HEK293 (cell line): ENCODE measurements around the gene WDFY3.

Experiments used
- CTCF ChIA-PET: fragments of 350-600 bp; formaldehyde crosslinking; extraction: SDS; loops from one replicate; lab custom pipeline; 2021; ENCODE audit warnings: antibody characterized with exemption; lab: Yijun Ruan, JAX
- POLR2A ChIA-PET: fragments of 300-600 bp; formaldehyde crosslinking; extraction: SDS; loops from one replicate; lab custom pipeline; 2020; ENCODE audit warnings: antibody characterized with exemption, inconsistent platforms; lab: Yijun Ruan, JAX
- H3K27ac ChIP-seq: fragments of 200-500 bp; sonication (Bioruptor generic); 2 replicates; pipeline ENCODE4 v1.5.1; 2014; ENCODE audit warnings: low read depth, low read length, control low read depth, inconsistent platforms; ENCODE audit errors: extremely low read depth
- H3K36me3 ChIP-seq, 2 experiments: fragments of 200-500 bp in 1 of 2; sonication (Bioruptor generic) in 1 of 2; 1 replicate in 1 of 2; 2 replicates in 1 of 2; pipeline ENCODE4 v1.5.1; 2014 to 2017; ENCODE audit warnings: inconsistent platforms in 2 of 2, low read length in 2 of 2; ENCODE audit not compliant: control insufficient read depth in 2 of 2, insufficient read depth in 1 of 2
- H3K4me1 ChIP-seq: fragments of 200-500 bp; sonication (Bioruptor generic); 2 replicates; pipeline ENCODE4 v1.5.1; 2014; ENCODE audit warnings: mild to moderate bottlenecking, low read length, inconsistent platforms; ENCODE audit not compliant: control insufficient read depth, insufficient read depth
- H3K4me3 ChIP-seq: 2 replicates; pipeline ENCODE4 v1.5.1; 2011; ENCODE audit warnings: low read depth, mild to moderate bottlenecking, control low read depth, low read length, moderate library complexity
- H3K9me3 ChIP-seq: fragments of 200-500 bp; sonication (Bioruptor generic); 2 replicates; pipeline ENCODE4 v1.5.1; 2014; ENCODE audit warnings: low read depth, low read length, inconsistent platforms; ENCODE audit not compliant: control insufficient read depth, insufficient read depth
- FEZF1 ChIP-seq: fragments of 450-650 bp; formaldehyde crosslinking; IDR thresholded peaks from 2 replicates; pipeline ENCODE4 v1.5.1; 2016; ENCODE audit warnings: missing biosample characterization, missing genetic modification characterization
- KLF1 ChIP-seq: fragments of 450-650 bp; formaldehyde crosslinking; IDR thresholded peaks from 2 replicates; pipeline ENCODE4 v1.5.1; 2016; ENCODE audit warnings: missing biosample characterization, missing genetic modification characterization
- MYNN ChIP-seq: fragments of 450-650 bp; formaldehyde crosslinking; IDR thresholded peaks from 2 replicates; pipeline ENCODE4 v1.5.1; 2016; ENCODE audit warnings: missing biosample characterization, missing genetic modification characterization, borderline replicate concordance
- MZF1 ChIP-seq: fragments of 450-650 bp; formaldehyde crosslinking; IDR thresholded peaks from 2 replicates; pipeline ENCODE4 v1.5.1; 2017; ENCODE audit warnings: missing biosample characterization, missing genetic modification characterization, borderline replicate concordance
- PRDM6 ChIP-seq: fragments of 450-650 bp; formaldehyde crosslinking; IDR thresholded peaks from 2 replicates; pipeline ENCODE4 v1.5.1; 2017; ENCODE audit warnings: missing biosample characterization, missing genetic modification characterization
- REPIN1 ChIP-seq: fragments of 450-650 bp; formaldehyde crosslinking; IDR thresholded peaks from 2 replicates; pipeline ENCODE4 v1.5.1; 2017; ENCODE audit warnings: missing biosample characterization, missing genetic modification characterization, low read depth
- ZFP69B ChIP-seq: fragments of 450-650 bp; formaldehyde crosslinking; IDR thresholded peaks from 2 replicates; pipeline ENCODE4 v1.5.1; 2016; ENCODE audit warnings: missing biosample characterization, missing genetic modification characterization
- ZNF133 ChIP-seq: fragments of 450-650 bp; formaldehyde crosslinking; IDR thresholded peaks from 2 replicates; pipeline ENCODE4 v1.5.1; 2016; ENCODE audit warnings: missing biosample characterization, missing genetic modification characterization
- ZNF138 ChIP-seq: fragments of 450-650 bp; formaldehyde crosslinking; IDR thresholded peaks from 2 replicates; pipeline ENCODE4 v1.5.1; 2016; ENCODE audit warnings: missing biosample characterization, missing genetic modification characterization, borderline replicate concordance
- ZNF202 ChIP-seq: fragments of 450-650 bp; formaldehyde crosslinking; IDR thresholded peaks from 2 replicates; pipeline ENCODE4 v1.5.1; 2016; ENCODE audit warnings: missing biosample characterization, missing genetic modification characterization, borderline replicate concordance
- ZNF350 ChIP-seq: fragments of 450-650 bp; formaldehyde crosslinking; IDR thresholded peaks from 2 replicates; pipeline ENCODE4 v1.5.0; 2017; ENCODE audit warnings: missing biosample characterization, mild to moderate bottlenecking, missing genetic modification characterization
- ZNF394 ChIP-seq: fragments of 450-650 bp; formaldehyde crosslinking; IDR thresholded peaks from 2 replicates; pipeline ENCODE4 v1.5.1; 2016; ENCODE audit warnings: missing biosample characterization, missing genetic modification characterization, mild to moderate bottlenecking, moderate library complexity, borderline replicate concordance
- ZNF423 ChIP-seq: fragments of 450-650 bp; formaldehyde crosslinking; IDR thresholded peaks from 2 replicates; pipeline ENCODE4 v1.5.1; 2016; ENCODE audit warnings: missing biosample characterization, missing genetic modification characterization
- ZNF544 ChIP-seq: fragments of 450-650 bp; formaldehyde crosslinking; IDR thresholded peaks from 2 replicates; pipeline ENCODE4 v1.5.0; 2017; ENCODE audit warnings: missing biosample characterization, missing genetic modification characterization
- ZNF548 ChIP-seq: fragments of 450-650 bp; formaldehyde crosslinking; IDR thresholded peaks from 2 replicates; pipeline ENCODE4 v1.5.1; 2016; ENCODE audit warnings: missing biosample characterization, missing genetic modification characterization
- ZNF639 ChIP-seq: fragments of 450-650 bp; formaldehyde crosslinking; IDR thresholded peaks from 2 replicates; pipeline ENCODE4 v1.5.1; 2016; ENCODE audit warnings: missing biosample characterization, missing genetic modification characterization
- ZSCAN16 ChIP-seq: fragments of 450-650 bp; formaldehyde crosslinking; IDR thresholded peaks from 2 replicates; pipeline ENCODE4 v1.5.1; 2016; ENCODE audit warnings: missing biosample characterization, missing genetic modification characterization
- ZXDB ChIP-seq: fragments of 450-650 bp; formaldehyde crosslinking; IDR thresholded peaks from 2 replicates; pipeline ENCODE4 v1.5.1; 2016; ENCODE audit warnings: missing biosample characterization, missing genetic modification characterization

Gene WDFY3

GRCh38 chr4:84677995-84678394 is 288.5 kb downstream of the WDFY3 start (continued):
- TF ChIP-seq ZNF138 (tag by site-specific recombination) (no peak), ZNF544 (no peak), REPIN1 (no peak)

- Histone ChIP-seq H3K4me3 (no peak overlapping the region), H3K27ac (no peak overlapping the region), H3K9me3 (no peaks in the 10 kb centered on the region), H3K4me1 (no peaks in the 10 kb centered on the region), H3K36me3 (peaks cover 7 to 81% of the 10 kb centered on the region in 2 experiments)
- TF ChIP-seq ZNF394 (tag by site-specific recombination), result no peak
- no peak for TF ChIP-seq ZNF423 (tag by site-specific recombination)
- TF ChIP-seq REPIN1, result no peak
- CTCF ChIA-PET, result no interaction called here
- POLR2A ChIA-PET, result no interaction called here
Observed at GRCh38 chr4:84677093-84677492, 289.4 kb downstream of the WDFY3 start.

- no peak overlapping the region for H3K4me3 ChIP-seq
- H3K9me3 ChIP-seq, result no peaks in the 10 kb centered on the region
- no peak overlapping the region for H3K27ac ChIP-seq
- H3K36me3 ChIP-seq, result peaks cover 7 to 79% of the 10 kb centered on the region in 2 experiments
- ChIA-PET POLR2A (no interaction called here), CTCF (no interaction called here)
- H3K4me1 ChIP-seq, result no peaks in the 10 kb centered on the region
- no peak for TF ChIP-seq ZNF133
- no peak for TF ChIP-seq ZNF202 (tag by site-specific recombination)
- TF ChIP-seq KLF1, result no peak
- TF ChIP-seq ZFP69B (tag by site-specific recombination), result no peak
- TF ChIP-seq ZNF350, result no peak
- no peak for TF ChIP-seq MYNN (tag by site-specific recombination)
- no peak for TF ChIP-seq ZNF548
- no peak for TF ChIP-seq ZNF639 (tag by site-specific recombination)
Observed at GRCh38 chr4:84673475-84674240, 292.8 kb downstream of the WDFY3 start.

- Histone ChIP-seq H3K27ac (no peak overlapping the region), H3K4me1 (no peaks in the 10 kb centered on the region), H3K36me3 (peaks cover under 1 to 78% of the 10 kb centered on the region in 2 experiments; a peak in 2 of 3 replicates), H3K9me3 (no peaks in the 10 kb centered on the region), H3K4me3 (no peak overlapping the region)
- CTCF ChIA-PET, result interaction anchor here (1.0 kb wide), 1 partner anchor 78 kb away, joined by 3 read pairs; no protein-coding TSS in a partner anchor
- POLR2A ChIA-PET, result no interaction called here
- peak; percentile 94 for TF ChIP-seq MZF1 (tag by site-specific recombination)
- no peak for TF ChIP-seq ZXDB (tag by site-specific recombination)
- peak; percentile 65 for TF ChIP-seq PRDM6
- no peak for TF ChIP-seq ZSCAN16 (tag by site-specific recombination)
- TF ChIP-seq FEZF1 (tag by site-specific recombination), result peak; percentile 14; the same call in 1 of the 2 replicates
Observed at GRCh38 chr4:84672177-84672576, 294.3 kb downstream of the WDFY3 start.
